ENCODE results near the gene VPS72.

The VPS72 gene

DNA sequence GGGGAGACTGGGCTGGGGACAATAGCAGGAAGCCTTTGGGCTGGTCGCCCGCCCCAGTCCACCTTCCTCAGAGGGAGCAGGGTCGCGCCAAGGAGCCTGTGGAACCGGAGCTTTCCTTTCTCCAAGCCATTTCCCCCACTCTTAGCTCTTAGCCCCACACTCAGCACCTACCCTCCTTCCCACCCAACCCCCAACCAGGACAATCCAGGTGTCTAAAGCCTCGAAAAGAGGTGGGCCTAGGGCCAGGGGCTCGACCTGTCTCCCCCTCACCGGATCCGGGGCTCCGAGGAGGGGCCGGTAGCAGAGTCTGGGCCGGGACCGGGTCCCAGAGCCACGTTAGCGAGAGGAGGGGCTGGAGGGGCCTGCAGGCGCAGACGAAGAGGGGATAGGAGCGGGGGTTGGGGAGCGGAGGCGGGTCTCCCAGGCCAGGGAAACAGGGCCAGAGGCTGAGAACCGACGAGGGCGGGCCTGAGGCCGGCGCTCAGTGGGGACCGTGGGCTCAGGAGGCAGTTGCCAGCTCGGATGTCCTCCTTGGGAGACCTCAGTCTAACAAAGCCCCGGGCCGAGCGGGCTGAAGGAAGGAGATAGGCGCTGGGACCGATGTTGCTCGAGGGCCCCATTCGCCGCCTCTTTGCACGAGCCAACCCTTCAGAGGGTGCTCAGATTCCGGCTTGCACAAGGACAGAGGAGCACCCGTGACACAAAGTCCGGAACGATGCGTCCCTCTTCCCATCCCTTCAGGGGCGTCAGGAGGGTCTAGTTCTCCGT is 44.5 kb downstream of the VPS72 start:
- peak in 7 of 58 donors; percentile 24 to 30 (median 28) for DNase-seq

DNA sequence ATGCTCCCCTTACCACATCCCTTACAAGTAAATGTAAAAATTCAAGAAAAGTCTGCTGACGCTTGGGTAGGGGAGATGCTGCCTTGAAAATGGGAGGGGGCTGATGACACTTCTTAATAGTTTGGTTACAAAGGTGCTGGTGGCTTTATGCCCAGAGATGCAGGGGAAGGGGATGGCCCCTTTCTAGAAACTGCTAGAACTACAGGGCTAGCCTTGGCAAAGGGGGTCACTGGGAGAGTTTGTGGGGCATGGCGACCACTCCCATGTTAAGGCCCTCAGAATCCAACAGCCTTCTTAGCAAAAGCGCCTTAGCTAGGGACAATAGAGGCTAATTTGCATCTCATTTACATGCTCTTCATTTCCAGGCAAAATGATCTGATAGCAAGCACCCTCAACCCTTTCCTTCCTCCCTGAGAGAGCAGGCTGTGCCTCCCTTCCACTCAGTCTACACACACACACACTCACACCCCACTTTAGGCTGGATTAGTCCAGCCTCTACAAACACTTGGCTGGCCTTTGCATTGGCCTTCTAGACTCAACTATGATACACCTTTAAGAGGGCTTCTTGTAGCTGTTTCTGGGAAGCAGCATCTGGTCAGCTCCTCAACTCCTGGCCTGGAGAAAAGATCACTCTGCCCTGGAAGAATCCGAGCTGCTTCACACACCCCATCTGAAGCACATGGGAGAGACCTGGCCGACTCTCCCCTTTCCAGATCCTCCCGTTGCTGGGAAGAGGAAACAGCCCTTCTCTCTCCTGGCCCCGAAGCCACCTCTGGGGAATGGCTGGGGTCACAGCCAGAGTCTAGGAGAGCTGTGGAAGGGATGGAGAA is 45.3 kb downstream of the VPS72 start:
- no peak for DNase-seq

DNA sequence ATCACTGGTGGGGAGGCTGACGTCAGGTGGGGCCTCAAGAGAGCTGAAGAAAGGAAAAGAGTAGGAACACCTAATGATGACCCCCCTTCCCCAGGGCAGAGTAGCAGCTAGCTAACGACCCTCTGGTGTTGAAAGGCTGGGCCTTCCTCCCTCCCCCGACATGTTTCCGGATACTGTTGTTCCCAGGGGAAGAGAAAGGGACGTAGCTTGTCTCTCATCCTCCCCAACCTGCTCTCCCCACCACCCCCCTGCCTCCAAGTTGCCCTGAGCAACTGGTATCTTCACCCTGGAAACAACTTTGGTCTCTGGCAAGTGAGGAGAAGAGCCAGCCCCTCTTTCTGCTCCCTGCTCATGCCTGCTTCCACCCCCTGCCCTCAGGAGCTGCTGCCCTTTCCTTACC is 46.0 kb downstream of the VPS72 start:
- DNase-seq: no peak

DNA sequence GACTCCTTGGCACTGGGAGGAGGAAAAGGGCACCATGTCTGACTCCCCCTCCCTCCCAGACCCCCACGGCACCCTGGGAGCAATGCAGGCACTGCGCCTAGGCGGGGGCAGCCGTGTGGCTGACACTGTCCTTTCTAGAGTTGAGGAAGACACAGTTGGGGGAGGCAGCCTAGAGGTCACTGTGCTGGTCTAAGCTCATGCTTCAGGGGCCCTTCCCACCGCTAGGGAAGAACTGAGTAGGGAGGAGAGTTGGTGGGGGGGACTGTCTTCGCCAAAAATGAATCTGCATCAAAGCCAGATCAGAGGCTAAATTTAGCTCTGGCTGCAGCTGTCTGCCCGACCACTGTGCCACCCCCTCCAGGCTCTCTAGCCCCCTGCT is 47.0 kb downstream of the VPS72 start:
- DNase-seq: peak in 1 of 58 donors; percentile 44

DNA sequence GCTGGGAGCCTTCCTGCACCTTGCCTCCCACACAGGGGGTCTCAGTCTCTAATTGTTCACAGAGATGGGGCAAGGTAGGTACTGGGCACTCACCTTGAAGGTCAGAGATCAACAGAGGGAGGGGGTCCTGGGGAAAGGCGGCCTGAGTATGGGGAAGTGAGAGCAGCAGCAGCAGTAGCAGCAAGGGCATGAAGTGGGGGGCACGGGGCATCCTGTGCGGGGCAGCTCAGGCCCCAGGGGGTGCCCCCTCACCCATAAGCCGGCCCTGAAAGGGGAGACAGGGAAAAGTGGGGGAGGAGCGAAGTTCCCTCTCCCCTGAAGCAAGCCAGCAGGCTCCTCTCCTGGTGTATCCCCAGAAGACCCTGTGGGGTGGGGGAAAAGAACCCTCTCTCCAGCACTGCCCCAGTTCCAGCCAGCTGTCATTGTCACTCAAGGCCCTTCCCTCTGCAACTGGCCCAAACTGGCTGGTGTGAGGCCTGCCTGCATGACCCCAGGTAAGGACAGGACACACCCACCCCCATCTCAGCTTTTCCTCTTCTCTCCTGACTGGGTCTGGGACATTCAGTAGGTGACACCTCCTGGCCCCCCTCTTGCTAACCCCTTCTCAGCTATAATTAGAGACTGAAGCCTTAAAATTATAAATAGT is 47.5 kb downstream of the VPS72 start:
- no peak for DNase-seq

DNA sequence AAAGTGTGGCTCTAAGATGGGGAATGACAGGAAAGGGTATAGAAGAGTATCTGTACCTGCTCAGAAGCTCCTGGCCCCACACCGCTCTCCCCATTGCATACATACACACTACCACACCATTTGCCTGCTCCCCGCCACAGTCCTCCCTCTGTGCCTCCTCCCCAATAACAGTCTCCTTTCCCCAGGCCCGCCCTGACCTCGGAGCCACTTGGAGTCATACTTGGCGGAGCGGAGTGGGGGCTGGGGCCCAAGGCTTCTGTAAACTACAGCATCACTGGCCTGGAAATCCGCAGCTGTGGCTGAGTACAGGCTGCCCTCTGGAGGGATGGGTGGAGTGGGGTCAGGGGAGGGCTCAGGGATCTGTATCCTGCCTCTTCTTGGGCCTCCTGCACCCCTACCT is 52.2 kb downstream of the VPS72 start:
- no peak for DNase-seq

DNA sequence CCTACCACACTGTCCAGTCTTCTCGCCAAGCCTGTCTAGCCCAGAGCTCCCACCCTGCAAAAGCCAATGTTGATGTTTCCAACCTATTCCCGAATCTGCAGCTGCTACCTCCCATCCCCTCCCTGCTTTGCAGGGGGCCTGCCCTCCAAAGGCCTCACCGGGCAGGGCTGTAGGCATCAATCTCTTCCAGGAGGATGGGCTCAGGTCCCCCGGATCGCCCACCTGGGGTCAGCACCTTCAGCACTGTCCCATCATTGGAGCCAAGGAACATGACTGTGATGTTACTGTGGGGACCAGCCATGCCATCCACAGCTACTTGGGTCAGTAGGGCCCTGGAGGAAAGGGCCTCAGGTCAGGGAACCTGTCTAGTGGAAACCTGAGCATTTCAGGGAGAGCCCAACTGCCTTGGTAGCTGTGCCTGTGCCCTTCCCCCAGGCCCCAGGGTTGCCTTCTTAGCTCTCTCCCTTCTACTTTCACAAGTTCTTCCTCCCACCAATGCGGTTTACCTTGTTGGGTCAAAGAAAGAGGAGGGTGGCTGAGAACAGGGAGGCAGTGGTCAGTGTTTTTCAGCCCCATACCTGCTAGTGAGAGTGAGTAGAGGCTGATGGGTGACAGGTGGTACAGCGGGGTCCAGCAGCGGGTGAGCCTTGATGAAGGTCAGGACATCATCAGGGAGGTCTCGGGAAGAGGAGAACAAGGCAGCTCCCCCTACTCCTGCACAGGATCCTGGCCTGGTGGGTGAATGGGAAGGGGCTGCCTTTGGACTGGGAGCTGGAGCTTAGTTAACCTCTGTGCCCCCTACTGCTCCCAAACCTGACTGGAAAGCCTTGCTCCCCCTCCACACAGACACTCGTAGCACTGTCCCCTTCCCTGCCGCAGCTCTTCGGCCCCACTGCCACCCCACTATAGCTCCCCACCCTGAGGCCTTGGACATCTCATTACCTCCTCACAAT is 54.3 kb downstream of the VPS72 start:
- DNase-seq: no peak

DNA sequence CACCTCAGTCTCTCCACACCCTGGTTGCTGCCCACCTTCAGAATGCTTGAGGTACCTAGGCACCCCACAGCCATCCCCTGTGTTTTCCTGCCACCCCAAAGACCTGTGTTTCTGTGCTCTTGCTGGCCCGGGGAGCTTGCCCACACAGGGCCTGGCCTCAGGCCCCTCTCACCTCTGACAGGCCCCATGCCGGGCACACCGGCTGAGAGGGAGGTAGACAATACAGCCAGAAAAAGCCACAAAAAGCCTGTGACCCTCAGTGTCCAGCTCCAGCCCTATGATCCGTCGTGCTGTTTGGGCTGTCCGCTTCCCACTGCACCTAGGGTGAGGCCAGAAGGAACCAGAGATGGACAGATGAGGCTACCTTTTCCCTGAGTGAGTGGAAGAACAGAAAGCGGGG is 55.0 kb downstream of the VPS72 start:
- no peak for DNase-seq

DNA sequence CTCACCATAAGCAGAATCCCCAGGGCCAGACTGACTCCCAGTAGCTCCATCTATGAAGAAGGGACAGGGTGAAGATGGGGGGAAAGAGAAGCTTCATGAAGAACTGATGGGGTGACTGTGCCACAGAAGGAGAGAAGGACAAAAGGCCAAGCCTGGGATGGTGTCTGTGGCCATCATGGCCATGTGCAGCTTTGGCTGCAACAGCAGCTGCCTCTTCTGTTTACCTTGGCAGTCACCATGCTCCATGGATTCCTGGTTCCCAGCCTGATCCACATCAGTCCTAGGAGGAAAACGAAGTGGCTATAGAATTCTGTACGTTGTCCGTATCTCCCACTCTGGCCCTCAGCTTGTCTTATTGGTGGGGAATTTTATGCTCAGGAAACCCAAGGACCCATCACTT is 55.6 kb downstream of the VPS72 start:
- no peak for DNase-seq

DNA sequence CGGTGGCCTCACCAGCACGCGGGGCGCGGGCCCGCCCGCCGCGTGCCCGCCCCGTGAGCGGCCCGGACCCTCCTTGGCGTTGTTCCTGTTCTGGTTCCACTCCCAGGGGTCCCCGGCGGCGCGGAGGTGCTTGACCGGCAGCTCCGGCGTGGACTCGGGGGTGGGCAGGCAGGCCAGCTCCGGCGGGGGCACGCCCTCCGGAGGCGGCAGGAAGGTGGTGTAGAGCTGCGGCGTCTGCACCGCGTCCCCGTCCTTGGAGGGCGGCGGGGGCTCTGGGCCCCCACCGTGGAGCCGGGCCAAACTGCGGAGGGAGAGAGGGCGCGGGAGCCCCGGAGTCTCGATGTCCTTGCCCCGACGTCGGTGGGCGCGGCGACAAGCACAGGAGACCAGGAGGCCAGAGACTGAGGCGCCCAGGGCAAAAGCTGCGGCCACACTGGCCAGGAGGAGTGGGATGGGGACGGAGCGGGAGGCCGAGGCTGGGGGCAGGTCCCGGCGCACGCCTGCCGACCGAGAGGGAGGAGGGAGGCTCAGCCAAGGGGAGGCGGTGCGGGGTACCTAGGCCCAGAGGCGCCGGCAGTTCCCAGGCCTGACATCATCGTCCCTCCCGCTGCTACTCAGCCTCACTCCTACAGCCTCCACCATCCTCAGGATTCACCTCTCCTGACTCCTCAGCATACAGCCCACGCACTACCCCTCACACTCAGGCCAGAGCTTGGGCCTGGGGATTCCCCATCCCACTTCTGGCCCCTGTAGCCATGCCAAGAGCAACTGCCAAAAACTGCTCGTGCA is 56.8 kb downstream of the VPS72 start:
- DNase-seq: no peak

DNA sequence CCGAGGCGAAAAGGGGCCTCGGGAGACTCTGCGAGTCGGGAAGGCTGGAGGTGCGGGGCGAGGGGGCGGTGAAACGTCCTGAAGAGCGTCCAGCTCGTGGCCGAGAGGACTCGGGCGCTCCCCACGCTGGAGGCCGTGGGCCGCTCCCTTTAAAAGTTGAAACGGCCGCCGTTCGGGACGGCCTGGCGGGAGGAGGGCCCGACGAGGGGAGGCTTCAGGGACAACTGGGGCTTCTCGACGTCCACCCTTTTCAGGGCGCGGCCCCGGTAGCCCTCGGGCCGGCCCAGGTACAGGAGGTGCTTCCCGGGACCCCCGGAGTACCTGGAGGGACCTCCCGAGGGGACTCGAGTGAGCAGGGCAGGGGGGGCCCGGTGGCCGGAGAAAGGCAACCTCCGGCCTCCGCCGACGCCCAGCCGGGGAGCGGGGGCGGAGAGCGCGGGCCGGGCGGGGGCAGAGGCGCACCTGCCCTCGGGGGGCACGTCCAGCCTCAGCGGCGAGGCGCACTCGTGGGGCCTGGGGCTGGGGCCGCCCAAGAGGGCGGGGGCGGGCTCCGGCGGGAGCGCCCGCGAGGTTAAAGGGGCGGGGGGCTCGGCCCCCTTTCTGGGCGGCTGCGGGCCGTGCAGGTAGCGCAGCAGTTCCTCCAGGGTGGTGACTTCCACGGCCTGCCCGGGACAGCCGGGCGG is 57.5 kb downstream of the VPS72 start:
- no peak for DNase-seq

DNA sequence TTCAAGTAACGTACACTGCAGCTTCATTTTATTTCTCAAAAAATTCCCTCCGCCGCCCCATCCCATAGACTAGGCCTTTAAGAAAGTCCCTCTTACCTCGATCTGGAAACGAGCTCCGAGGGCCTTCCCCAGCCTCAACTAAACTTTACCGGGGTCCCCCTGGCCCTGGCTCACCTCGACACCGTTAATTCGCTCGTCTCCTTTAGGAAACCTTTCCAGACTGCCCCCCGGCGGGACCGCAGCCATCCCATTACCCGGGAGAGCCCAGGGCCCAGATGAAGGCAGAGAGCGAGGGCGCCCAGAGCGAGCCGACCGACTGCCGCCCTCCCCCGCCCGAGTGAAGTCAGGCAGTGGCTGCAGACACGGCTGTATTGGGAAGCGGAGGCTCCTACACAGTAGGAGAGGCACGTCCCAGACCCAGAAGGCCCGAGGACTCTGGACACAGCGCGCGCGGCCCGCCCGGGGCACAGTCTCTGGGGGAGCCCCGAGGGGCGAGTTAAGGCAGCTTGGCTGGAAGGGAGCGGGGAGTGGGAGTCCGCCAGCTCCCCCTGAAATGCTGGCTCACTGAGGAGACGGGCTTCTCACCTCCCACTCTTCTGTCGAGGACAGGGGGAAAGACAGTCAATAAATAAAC is 58.2 kb downstream of the VPS72 start:
- DNase-seq: peak in 2 of 58 donors; percentile 7 to 12

DNA sequence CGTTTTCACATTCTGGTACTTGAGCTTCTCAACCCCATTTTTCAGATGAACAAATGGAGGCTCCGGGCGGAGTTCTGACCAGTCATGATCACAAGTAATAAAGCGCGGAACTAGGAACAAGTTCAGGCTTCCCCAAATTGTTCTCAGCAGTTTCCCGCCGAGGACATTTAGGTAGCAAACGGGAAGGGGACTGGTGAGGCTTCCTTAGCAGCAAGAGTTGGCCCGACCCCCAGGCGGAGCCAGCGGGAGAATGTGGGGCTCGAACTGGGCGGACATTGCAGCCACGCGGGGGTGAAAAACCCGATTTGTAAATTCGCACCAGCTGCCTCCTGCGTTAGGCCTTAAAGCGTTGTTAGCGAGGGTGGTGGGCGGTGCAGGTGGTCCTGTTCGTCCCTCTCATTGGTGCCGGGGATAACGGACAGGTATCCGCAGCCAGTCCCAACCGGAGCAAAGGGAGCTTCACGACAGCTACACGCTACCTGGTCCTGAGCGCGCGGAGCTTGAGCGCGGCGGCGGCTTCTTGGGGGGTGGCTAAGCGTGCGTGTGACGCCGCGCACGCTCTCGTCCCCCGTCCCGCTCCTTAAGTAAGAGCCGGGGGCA is 58.9 kb downstream of the VPS72 start:
- peak in 55 of 58 donors; percentile 21 to 90 (median 60) for DNase-seq

DNA sequence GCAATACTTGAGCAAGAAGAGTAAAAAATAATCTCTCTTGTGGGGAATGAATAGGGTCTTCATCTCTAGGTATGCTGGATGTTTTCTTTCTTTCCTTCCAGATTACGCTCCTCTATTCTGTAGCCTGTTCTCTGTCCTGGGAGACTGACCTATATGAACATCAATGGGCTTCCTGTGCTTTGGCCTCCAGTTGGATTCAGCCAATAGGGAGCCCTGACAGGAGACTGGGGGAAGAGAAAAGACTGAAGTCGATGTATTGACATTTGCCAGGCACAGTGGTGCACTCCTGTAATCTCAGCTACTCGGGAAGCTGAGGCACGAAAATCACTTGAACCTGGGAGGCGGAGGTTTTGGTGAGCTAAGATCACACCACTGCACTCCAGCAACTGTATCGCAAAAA is 61.2 kb downstream of the VPS72 start:
- DNase-seq: no peak

Data from anterior cingulate cortex (tissue), 58 donors.